PFSK-1 (cell line): ENCODE data around the gene C16orf96.

Experiments used
- FOXP2 ChIP-seq: optimal IDR thresholded peaks from 2 replicates; pipeline ENCODE3; 2011; ENCODE audit warnings: borderline replicate concordance, control low read depth, inconsistent platforms; ENCODE audit not compliant: insufficient read depth; ENCODE audit errors: extremely low read length, extremely low read depth
- POLR2AphosphoS5 ChIP-seq: IDR thresholded peaks from 2 replicates; pipeline ENCODE4 v1.6.1; 2012; ENCODE audit warnings: low read depth, mild to moderate bottlenecking, control low read depth, low read length, moderate library complexity
- REST ChIP-seq, 2 experiments: IDR thresholded peaks; 2 replicates each; pipeline versions ENCODE4 v1.6.1 to v1.8.0; 2011 to 2012; ENCODE audit warnings: low read depth in 2 of 2, low read length in 2 of 2, control low read depth in 1 of 2, inconsistent platforms in 1 of 2, mild to moderate bottlenecking in 1 of 2, moderate library complexity in 1 of 2; ENCODE audit not compliant: insufficient read depth in 1 of 2

- TF ChIP-seq REST (IDR thresholded peaks at IDR 0.05; ENCODE audit: insufficient read depth in 1 of 2, low read depth in 2 of 2, low read length in 2 of 2) (no peak), POLR2AphosphoS5 (no peak), FOXP2 (no peak)
Measured at GRCh38 chr16:4606354-4606753, 50.2 kb downstream of the C16orf96 start.
